NCI-H187 (cell line): ENCODE data around the gene TAOK1.

ENCODE experiments used
- DNase-seq, 2 experiments: peaks; one replicate each; lab custom pipeline; 2025; lab: John Stamatoyannopoulos, UW

Gene TAOK1

DNA sequence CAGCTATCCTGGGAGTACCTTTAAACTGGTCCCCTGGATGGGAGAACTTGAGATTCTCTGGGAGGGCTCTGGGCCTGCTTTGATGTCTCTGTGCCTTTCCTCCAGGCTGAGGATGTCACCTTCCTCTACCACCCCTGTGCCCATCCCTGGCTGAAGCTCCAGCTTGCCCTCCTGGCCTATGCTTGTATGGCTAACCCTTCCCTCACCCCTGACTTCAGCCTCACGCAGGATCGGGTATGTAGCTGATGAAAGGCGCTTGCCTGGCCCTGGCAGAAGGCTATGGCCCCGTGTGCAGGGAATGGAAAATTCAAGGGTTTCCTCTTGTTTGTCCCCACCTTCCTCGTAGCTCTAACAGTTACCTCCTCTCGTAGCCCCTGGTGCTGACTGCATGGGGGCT lies 181.3 kb downstream of the TAOK1 start:
- no peak for DNase-seq

DNA sequence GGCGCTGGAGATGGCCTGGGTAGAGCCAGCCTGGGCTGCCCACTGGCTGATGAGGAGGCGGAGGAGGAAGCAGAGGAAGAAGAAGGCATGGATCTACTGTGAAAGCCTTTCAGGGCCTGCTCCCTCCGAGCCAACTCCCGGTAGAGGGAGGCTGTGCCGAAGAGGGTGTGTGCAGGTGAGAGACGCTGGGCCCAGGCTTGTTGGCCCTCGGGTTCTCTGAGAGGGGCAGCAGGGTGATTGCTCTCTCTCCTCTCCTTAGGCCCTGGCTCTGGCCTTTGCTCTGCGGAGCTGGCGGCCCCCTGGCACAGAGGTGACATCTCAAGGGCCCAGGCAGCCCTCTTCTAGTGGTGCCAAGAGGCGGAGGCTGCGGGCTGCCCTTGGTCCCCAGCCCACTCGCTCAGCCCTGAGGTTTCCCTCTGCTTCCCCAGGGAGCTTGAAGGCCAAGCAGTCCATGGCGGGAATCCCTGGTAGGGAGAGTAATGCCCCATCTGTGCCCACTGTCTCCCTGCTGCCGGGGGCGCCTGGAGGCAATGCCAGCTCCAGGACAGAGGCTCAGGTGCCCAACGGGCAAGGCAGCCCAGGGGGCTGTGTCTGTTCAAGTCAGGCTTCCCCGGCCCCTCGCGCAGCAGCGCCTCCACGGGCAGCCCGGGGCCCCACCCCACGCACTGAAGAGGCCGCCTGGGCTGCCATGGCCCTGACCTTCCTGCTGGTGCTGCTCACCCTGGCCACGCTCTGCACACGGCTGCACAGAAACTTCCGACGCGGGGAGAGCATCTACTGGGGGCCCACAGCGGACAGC lies 181.9 kb downstream of the TAOK1 start:
- DNase-seq: no peak

DNA sequence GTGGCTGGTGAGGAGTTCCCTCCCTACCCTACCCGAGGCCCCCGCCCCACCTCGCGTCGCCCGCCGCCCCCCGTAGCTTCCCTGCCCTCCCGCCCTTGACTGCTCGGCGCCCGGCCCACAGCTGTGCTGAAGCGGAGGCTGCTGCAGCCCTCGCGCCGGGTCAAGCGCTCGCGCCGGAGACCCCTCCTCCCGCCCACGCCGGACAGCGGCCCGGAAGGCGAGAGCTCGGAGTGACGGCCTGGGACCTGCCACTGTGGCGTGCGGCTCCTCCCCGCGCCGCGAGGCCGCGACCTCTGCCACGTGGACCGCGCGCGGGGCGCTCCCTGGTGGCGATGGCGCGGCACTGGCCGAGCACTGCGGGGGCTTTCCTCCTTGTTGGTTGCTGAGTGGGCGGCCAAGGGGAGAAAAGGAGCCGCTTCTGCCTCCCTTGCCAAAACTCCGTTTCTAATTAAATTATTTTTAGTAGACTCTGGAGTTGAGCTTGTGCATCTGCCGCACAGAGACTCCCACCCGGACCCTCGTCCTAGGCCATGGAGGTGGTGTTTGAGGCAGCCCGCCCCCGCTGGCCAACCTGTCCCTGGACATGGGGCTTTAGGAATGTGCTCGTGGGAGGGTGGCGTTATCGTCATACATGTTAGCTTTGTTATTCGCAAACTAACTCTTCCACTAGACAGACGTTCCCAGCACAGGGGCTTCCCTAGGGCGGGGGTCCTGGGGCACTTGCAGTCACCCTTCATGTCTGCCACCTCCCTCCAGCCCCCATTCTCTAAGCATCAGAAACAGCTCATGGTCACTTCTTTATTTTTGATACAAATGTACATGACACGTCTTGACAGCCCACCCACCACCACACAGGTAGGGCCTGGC lies 182.8 kb downstream of the TAOK1 start:
- DNase-seq: no peak

DNA sequence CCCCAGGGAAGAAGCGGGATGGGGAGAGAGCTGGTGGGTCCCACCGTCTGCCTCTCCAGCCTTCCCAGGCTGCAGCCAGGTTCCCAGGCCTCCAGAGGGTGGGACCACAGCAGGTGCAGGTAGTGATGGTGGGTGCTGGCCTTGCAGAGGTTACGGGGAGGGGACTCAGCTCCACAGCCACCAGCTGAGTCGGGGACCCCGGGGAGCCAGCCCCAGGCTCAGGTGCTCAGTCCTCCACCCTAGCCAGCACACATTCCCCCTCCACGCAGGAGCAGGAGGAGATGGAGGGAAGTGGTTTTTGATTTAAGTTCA lies 183.4 kb downstream of the TAOK1 start:
- no peak for DNase-seq

DNA sequence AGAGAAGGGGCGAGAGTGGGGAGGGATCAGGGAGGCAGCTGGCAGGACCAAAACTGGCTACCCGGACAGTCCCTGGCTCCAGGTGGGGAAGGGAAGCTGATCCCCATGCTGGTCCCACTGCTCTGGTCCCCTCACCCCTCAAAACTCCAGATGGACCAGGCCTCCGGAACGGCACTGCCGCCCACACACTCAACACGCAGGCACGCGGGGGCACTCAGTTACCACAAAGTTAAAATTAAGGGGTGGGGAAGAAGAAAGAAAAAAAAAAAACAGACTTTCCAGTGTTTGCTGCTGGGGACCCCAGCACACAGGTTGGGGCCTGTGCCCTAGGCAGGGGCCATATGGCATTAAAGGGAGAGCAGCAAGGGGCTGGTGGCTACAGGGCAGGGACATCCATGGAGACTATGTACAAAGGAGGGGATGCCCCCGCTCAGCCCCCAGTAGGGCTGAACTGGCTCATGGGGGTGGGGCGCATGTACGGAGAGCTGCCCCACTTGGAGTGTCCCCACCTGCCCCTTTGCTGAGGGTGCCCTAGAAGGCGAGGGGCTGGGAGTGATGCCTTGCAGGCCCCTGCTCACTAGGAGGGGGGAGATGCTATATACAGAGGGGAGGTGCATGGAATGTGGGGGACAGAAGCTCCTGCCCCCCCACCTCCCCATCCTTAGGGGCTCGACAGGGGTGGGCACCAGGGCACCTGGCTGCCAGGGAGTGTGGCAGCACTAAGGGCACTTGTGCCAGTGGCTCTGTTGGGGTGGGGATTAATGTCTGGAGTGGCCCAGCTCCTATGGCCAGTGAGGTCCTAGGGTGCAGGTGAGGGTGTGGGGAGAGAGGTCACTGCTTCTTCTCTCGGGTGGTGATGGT lies 183.9 kb downstream of the TAOK1 start:
- no peak for DNase-seq

DNA sequence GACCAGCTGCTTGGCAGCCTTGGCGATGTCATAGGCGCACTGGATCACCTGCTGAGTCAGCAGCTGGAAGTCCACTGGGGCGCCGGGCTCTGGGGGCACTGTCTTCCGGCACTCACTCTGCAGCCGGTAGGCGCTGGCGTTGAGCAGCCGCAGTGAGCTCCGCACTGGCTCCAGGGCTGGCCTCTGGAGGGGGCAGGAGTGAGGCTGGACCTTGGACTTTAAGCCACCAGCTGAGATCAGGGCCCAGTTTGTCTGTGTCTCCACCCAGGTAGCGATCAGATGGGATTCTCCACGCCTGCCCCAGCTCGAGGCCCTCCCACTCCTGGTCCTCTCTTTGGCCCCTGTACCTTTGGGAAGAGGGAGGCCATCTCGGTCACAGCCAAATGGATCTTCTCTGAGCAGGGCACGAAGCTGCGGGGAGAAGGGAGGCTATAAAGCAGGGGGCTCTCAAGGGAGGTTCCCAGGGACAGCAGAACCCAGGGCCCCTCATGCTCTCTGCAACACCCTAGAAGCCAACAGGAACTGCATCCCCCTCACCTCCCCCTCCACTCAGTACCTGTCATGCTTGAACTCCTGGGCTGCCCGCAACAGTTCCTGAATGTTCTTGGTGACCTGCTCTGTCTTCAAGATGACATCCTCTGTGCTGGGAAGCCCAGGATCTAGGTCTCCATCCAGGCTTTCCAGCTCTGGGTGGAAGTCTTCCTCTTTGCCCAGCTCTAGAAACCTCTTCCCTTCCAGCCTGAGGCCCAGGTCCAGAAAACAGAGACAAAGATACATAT lies 184.8 kb downstream of the TAOK1 start:
- DNase-seq: no peak

DNA sequence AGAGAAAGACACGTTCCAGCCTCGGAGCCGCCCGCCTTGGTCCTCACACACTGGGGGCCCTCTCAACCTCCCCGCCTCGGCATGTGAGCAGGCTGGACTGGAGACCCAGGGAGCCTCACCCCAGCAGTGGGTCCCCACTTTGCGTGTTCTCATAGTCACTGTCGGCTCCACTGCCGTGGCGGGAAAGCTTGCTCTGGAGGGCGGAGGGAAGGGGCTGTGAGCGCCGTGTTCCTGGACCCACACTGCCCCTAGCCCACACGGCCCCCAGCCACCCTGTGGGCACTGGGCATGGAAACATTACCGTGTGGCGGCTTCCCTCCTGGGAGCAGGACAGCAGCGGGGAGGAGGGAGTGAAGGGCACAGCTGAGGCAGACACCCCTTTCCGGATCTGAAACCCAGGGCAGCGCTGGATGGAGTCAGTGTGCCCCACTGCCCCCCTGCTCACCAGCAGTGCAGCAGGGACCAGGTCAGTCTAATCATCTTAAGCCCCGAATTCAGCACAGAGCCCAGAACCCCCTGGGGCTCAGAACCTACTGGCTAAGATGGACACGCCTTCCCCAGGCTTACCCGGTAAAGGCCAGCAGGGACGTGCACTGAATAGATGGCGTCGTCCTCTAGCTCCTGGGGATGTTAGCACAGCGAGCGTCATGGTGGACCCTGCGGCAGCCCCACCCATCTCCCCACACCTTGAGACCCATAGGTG lies 185.5 kb downstream of the TAOK1 start:
- DNase-seq: no peak

DNA sequence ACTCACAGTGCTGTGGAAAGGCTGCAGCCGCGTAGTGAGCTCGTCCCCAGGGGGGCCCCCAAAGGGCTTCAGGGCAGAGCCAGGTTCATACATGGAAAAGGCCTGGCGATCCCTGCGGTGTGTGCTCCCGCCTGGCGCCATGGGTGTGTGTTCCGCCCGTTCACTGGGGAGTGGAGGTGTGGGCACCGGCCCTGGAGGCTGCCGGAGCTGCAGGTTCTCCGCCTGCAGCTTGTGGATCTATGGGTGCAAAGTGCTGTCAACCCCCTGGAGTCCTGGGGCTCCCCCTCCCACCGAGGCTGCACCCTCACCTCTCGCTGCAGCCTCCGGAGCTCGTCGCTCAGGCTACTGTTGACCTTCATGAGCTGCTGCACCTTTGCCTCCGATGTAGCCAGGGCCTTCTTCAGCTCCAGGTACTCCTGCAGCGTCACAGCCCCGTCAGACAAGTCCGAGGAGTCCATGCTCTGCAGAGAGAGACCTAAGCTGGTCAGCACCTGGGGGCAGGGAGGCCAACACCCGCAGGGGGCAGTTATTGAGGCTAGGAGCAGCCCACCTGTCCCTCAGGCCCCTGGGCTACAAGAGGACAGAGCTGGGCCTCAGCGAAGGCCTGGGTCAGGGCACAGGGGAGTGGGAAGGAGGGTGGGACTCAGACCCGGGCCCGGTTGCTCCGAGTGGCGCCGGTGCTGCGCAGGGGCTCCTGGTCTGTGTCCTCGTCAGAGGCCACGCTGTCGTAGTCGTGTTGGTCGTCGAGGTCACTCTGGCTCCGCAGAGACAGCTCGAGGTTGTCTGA lies 186.2 kb downstream of the TAOK1 start:
- no peak for DNase-seq

DNA sequence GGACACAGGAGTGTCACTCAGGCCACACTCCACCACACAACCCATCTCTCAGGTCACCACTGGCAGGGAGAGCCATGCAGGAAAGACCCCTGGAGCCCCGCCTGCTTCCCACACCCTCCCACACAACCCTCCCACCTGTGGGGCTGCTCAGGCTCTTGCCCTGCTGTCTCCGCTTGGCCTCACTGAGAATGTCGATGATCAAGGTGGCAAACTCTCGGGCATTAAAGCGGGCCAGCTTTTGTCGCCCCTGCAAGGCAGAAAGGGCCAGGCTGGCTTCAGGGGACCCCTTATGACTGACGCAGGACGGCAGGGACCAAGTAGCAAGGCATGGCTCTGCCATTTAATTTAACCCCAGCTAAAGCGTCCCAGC lies 186.8 kb downstream of the TAOK1 start:
- no peak for DNase-seq

DNA sequence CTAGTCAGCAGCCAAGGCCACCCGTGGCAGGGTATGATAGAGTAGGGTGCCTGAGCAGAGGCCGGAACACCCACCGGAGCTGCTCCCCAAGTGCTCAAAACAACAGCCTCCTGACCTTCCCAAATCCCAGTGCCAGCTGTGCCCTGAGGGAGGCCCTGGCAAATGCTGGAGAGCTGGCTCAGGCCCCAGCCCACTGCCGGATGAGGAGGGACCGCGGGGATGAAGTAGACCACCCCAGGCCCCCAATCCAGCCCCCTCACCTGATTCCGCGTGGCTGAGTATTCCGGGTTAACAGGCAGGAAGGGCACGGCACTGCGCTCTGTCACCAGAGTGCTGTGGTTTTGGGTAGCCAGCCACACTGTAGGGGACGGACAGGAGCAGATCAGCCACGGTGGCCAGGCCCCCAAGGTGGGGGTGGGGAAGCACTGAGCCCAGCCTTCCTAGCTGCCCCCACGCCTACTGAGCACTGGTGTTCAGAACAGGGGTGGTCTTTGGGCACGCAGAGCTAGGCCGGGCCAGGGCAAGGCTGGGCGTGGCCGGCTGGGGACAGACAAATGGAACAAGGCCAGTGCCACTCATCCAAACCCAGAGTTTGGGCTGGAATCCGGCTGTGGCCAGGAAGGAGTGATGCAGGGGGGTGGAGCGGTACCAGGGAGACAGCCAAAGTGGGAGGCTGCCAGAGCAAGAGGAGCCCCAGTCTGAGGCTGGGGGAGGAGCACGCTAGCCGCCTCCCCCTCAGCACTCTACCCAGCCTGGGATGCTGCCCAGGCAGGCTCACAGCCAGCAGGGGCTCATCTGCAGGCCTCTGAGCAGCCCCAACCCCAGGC lies 187.4 kb downstream of the TAOK1 start:
- DNase-seq: no peak

DNA sequence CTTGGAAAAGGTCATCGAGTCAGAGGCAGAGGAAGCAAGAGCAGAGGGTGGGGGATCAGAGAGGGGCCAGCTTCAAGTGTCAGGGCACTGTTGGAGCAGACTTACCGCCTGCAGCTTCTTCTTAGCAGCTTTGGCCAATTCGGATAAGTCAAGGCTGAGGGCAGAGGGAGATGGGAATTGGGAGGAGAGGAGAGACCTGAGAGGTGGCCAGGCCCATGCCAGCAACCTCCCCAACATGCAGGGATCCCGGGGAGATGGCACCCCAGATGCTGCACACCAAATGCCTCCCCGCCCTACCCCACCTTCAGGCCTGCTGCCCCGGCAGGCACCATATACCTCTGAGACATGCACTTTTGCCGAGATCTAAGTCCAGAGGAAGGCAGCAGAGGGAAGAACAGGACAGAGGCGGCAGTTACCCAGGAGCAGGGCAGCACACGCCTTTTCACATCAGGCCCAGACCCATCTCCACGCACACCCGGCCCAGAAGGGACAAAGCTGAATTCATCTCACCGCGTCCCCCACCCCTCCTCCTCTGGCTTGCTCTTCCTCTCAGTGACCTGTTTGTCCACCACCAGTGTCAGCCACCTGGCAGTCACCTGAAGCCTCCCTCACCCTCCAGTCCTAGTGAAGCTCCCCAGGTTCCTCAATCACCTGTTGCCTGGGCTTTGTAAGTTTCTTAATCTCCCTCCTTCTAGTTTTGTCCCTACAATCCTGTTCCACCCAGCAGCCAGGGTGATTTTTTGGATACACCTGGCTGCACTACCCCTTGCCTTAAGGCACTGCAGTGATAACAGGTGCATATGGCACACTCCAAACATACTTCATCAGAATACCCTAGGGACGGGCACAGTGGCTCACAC lies 188.7 kb downstream of the TAOK1 start:
- no peak for DNase-seq

DNA sequence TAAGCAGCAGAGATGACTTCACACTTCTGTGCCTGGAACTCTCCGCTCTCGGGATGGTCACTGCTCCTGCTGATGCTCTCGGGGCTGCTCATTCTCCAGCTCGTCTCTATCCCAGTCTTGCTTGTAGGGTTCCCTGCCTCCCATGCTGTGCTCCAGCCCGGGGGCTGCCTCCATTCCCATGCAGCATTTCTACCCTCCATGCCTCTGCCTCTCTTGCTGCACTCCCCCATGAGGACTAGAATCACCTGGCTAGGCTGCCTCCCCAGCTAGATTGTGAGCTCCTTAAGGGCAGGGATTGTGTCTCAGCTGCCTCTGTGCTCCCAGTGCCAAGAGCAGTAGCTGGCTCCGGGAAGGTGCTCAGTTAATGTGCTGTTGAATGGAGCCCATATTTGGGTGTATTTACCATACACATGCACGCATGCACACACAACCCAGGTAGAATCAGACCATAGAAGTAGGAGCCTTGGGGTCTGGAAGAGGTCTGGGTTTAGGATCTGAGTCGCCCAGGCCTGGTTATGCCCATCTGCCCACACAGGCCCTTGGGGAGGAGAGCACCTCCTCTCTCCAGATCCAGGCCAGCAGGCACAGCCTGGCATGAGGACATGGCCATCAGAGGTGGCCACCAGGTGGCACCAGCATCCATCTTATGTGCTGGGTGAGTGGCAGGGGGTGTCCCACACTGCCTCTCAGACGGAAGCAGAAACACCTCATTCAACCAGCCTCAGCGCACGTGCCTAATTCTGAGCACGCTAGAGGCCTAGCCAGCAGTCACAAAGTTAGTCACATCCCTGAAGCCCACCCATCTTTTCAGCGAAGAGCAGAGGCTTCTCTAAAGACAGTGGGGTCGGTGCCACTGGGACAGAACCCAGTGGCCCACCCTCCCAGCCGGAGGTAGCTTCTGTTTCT lies 190.0 kb downstream of the TAOK1 start:
- DNase-seq: peak; percentile 11 to 16

DNA sequence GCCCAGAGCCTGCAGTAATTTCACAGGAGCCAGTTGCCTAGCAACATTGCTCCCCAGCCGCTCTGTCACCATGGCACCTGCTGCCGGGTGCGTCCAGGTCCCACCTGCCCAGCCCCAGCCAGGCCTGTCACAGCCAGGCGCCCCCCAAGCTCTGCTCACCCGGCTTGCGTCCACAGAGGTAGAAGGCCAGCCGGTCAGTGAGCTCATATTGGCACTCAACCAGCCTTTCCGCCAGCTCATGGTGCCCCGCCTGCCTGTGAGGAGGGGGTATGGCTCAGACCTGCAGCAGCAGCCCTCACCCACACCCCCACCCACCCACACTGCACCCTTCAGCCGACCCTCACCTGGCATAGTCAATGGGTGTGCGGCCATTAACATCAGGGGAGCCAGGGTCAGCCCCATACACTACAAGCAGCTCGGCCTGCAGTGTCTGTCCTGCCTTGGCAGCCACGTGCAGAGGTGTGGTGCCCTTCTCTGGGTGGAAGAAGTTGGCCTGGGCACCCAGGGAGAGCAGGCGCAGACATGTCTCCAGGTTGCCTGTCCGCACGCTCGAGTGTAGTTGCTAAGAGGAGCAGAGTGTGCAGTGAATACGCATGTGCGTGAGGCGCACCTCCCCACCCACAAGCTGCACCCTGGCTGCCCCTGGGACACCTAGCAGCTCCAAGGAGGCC lies 191.6 kb downstream of the TAOK1 start:
- DNase-seq: no peak

DNA sequence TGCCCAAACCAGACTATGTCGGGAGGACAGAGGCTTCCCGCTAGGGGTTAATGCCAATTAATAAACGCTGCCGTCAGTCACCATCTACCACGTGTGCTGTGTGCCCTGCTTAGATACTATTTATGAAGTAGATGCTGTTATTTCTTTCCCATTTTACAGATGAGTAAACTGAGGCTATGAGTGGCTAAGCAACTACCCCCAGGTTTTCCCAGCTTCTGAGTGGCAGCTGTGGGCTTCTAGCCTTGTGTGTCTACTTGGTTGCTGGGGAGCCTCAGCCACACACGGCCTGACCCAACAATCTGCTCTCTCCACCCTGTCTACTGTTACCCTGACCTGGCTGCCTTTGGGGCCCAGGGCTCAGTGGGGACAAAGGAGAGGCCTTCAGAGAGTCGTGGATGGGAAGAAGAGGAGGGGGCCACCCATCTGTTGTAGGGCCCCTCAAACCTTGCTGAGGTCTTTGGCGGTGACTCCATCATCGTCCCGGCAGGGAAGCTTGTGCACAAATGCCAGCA lies 192.1 kb downstream of the TAOK1 start:
- DNase-seq: no peak

DNA sequence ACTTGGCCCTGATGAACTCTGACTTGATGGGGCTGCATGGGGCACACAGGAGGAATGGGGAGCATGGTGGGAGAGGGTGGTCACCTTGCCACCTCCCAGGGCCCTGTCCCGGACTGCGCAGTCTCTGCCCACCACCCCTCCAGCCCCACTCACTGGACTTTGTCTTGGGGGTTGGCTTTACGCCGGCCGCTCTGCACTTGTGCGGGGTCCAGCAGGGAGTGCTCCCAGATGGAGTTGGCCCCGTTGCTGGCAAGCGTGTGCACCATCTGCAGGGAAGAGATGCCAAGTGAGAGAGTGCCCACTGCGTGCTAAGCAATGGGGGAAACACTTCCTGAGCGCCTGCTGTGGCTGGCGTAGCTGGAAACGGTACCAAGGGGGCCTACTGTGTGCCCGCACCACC lies 192.6 kb downstream of the TAOK1 start:
- no peak for DNase-seq
